KMS-11 (cell line): Measurements from ENCODE around the gene MTMR10.

Experiments used
- H2AFZ ChIP-seq: fragments of 200-600 bp; sonication (generic); 2 replicates; pipeline ENCODE4 v1.6.1; 2016; ENCODE audit warnings: antibody characterized with exemption, mixed run types, low read depth
- H3K27ac ChIP-seq: fragments of 200-600 bp; sonication (generic); 2 replicates; pipeline ENCODE4 v1.6.1; 2016; ENCODE audit warnings: mild to moderate bottlenecking, mixed run types
- H3K27me3 ChIP-seq: fragments of 200-600 bp; sonication (generic); 2 replicates; pipeline ENCODE4 v1.6.1; 2017; ENCODE audit warnings: mild to moderate bottlenecking, low read depth, mixed run types, moderate library complexity; ENCODE audit not compliant: insufficient read depth
- H3K36me3 ChIP-seq: fragments of 200-600 bp; sonication (generic); 2 replicates; pipeline ENCODE4 v1.6.1; 2017; ENCODE audit warnings: mild to moderate bottlenecking, mixed run types; ENCODE audit not compliant: insufficient read depth
- H3K4me1 ChIP-seq: fragments of 200-600 bp; sonication (generic); 2 replicates; pipeline ENCODE4 v1.6.1; 2016; ENCODE audit warnings: mild to moderate bottlenecking, low read depth, mixed run types; ENCODE audit not compliant: poor library complexity, severe bottlenecking
- H3K4me2 ChIP-seq: fragments of 200-600 bp; sonication (generic); 2 replicates; pipeline ENCODE4 v1.7.0; 2016; ENCODE audit warnings: mild to moderate bottlenecking, mixed run types
- H3K4me3 ChIP-seq: fragments of 200-600 bp; sonication (generic); IDR thresholded peaks from 2 replicates; pipeline ENCODE4 v1.6.1; 2017; ENCODE audit warnings: low read depth, low read length, mixed read lengths; ENCODE audit not compliant: insufficient read depth
- H3K79me2 ChIP-seq: fragments of 200-600 bp; sonication (generic); 2 replicates; pipeline ENCODE4 v1.6.1; 2016; ENCODE audit warnings: low read depth, mixed run types; ENCODE audit not compliant: insufficient read depth
- H3K9ac ChIP-seq: fragments of 200-600 bp; sonication (generic); 2 replicates; pipeline ENCODE4 v1.6.1; 2016; ENCODE audit warnings: mild to moderate bottlenecking, mixed run types
- H4K20me1 ChIP-seq: fragments of 200-600 bp; sonication (generic); 2 replicates; pipeline ENCODE4 v1.6.1; 2016; ENCODE audit warnings: mild to moderate bottlenecking, mixed run types; ENCODE audit not compliant: insufficient read depth
- TF ChIP-seq, protein P1 (sequence below): fragments of 200-600 bp; sonication (generic); conservative IDR thresholded peaks from 2 replicates; pipeline ENCODE4 v1.6.1; 2017; ENCODE audit warnings: low read depth, mild to moderate bottlenecking, antibody characterized with exemption, low read length, moderate library complexity, mixed read lengths

MTMR10 gene

GRCh38 chr15:30889196-30889595, 102.2 kb downstream of the MTMR10 start:
- no peaks in the 10 kb centered on the region for H3K36me3 ChIP-seq
- H3K9ac ChIP-seq: no peak overlapping the region
- H3K79me2 ChIP-seq: no peaks in the 10 kb centered on the region
- H4K20me1 ChIP-seq: no peaks in the 10 kb centered on the region
- no peak overlapping the region for H3K4me3 ChIP-seq
- no peak overlapping the region for H3K4me2 ChIP-seq
- no peak overlapping the region for H2AFZ ChIP-seq
- H3K4me1 ChIP-seq: peaks cover 3% of the 10 kb centered on the region
- H3K27me3 ChIP-seq: no peaks in the 10 kb centered on the region
- H3K27ac ChIP-seq: no peak overlapping the region
- TF ChIP-seq, protein P1, sequence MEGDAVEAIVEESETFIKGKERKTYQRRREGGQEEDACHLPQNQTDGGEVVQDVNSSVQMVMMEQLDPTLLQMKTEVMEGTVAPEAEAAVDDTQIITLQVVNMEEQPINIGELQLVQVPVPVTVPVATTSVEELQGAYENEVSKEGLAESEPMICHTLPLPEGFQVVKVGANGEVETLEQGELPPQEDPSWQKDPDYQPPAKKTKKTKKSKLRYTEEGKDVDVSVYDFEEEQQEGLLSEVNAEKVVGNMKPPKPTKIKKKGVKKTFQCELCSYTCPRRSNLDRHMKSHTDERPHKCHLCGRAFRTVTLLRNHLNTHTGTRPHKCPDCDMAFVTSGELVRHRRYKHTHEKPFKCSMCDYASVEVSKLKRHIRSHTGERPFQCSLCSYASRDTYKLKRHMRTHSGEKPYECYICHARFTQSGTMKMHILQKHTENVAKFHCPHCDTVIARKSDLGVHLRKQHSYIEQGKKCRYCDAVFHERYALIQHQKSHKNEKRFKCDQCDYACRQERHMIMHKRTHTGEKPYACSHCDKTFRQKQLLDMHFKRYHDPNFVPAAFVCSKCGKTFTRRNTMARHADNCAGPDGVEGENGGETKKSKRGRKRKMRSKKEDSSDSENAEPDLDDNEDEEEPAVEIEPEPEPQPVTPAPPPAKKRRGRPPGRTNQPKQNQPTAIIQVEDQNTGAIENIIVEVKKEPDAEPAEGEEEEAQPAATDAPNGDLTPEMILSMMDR: no peak
